Fibroblast of mammary gland (primary cell): ENCODE measurements around the gene PLAGL1.

Source experiments
- DNase-seq: peaks from one replicate; pipeline ENCODE4 v3.0.0-alpha.2; 2010; ENCODE audit warnings: low read depth
- H3K4me3 ChIP-seq: 2 replicates; pipeline ENCODE4 v1.5.1; 2011; ENCODE audit warnings: low read depth, mild to moderate bottlenecking, low read length, moderate library complexity; ENCODE audit not compliant: control insufficient read depth
- CTCF ChIP-seq: conservative IDR thresholded peaks from 2 replicates; pipeline ENCODE4 v1.5.1; 2011; ENCODE audit warnings: low read depth, low read length, inconsistent platforms; ENCODE audit not compliant: control insufficient read depth, insufficient read depth

PLAGL1 gene

GRCh38 chr6:144036835-144037195 is 28.8 kb upstream of the PLAGL1 start:
- TF ChIP-seq CTCF: no peak
- H3K4me3 ChIP-seq: no peak overlapping the region

GRCh38 chr6:144036064-144036834 is 28.2 kb upstream of the PLAGL1 start:
- H3K4me3 ChIP-seq: no peak overlapping the region
- peak; percentile 57 for DNase-seq
- TF ChIP-seq CTCF: no peak

More at GRCh38 chr6:144036835-144037195, 28.8 kb upstream of the PLAGL1 start:
- no peak for DNase-seq

GRCh38 chr6:144035416-144035815 is 27.4 kb upstream of the PLAGL1 start:
- DNase-seq: no peak
- no peak overlapping the region for H3K4me3 ChIP-seq
- no peak for TF ChIP-seq CTCF

GRCh38 chr6:144033816-144034735 is 26.0 kb upstream of the PLAGL1 start:
- TF ChIP-seq CTCF: no peak
- H3K4me3 ChIP-seq: no peak overlapping the region
- peak; percentile 90 for DNase-seq

GRCh38 chr6:144029452-144029851 is 21.4 kb upstream of the PLAGL1 start:
- TF ChIP-seq CTCF: no peak
- no peak overlapping the region for H3K4me3 ChIP-seq
- no peak for DNase-seq

- no peak for DNase-seq
- H3K4me3 ChIP-seq: no peak overlapping the region
- no peak for TF ChIP-seq CTCF
Observed at GRCh38 chr6:144027932-144028587, 20.0 kb upstream of the PLAGL1 start.
